ENCODE results near the gene KLF11.
"Not testable (repeated sequence)": the region's sequence is repeated elsewhere in the genome, so short reads cannot be mapped to it uniquely, and the experiment has no call there.

KLF11 gene

GRCh38 chr2:10089565-10090190 is 46.3 kb downstream of the KLF11 start:
- no peak for DNase-seq

DNA sequence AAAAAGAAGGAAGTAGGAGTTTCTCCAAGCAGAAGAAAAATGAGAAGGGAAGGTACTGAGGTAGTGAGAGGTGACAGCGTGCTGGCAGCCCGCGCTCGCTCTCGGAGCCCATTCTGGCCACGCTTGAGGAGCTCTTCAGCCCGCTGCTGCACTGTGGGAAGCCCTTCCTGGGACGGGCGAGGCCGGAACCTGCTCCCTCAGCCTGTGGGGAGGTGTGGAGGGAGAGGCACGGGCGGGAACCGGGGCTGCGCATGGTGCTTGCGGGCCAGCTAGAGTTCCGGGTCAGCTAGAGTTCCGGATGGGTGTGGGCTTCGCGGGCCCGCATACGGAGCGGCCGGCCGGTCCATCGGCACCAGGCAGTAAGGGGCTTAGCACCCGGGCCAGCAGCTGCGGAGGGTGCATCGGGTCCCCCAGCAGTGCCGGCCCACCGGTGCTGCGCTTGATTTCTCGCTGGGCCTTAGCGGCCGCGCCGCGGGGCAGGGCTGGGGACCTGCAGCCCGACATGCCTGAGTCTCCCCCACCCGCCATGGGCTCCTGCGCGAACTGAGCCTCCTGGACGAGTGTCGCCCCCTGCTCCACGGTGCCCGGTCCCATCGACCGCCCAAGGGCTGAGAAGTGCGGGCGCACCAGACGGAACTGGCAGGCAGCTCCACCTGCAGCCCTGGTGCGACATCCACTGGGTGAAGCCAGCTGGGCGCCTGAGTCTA is 48.0 kb downstream of the KLF11 start:
- no peak for DNase-seq

GRCh38 chr2:10091889-10092244 is 48.5 kb downstream of the KLF11 start:
- DNase-seq: not testable (repeated sequence)

- no peak for DNase-seq
These were observed 51.0 kb downstream of the KLF11 start for GRCh38 chr2:10094271-10094814.

DNA sequence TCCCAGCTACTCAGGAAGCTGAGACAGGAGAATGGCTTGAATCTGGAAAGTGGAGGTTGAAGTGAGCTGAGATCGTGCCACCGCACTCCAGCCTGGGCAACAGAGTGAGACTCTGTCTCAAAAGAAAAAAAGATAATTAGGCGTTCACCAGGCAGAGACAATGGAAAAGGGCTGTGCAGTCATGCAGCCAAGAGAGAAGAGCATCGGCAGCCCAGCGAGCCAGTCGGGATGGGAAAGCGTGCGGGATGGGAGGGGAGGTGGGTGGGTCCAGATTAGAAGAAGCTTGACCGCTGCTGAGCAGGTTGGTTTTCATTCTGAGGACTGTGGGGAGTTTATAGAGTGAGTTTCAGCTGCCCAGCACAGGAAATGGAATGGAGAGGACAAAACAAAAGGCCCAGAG is 51.8 kb downstream of the KLF11 start:
- DNase-seq: no peak

- no peak for DNase-seq
These were observed 53.3 kb downstream of the KLF11 start for GRCh38 chr2:10096641-10097040.

- DNase-seq: peak; percentile 35
These were observed 54.2 kb downstream of the KLF11 start for GRCh38 chr2:10097352-10098148.

GRCh38 chr2:10101491-10101890 is 58.1 kb downstream of the KLF11 start:
- no peak for DNase-seq

GRCh38 chr2:10103179-10103578 is 59.8 kb downstream of the KLF11 start:
- peak; percentile 60 for DNase-seq
